ENCODE measurements around the gene ST6GALNAC6. TPM values are rescaled to one million over a fixed set of nuclear protein-coding genes. Genes with fewer than 3 reads are reported as not detected.

ST6GALNAC6 gene
- polyA plus RNA-seq, 3 donors, result 41.1 to 142 (median 141) TPM

DNA sequence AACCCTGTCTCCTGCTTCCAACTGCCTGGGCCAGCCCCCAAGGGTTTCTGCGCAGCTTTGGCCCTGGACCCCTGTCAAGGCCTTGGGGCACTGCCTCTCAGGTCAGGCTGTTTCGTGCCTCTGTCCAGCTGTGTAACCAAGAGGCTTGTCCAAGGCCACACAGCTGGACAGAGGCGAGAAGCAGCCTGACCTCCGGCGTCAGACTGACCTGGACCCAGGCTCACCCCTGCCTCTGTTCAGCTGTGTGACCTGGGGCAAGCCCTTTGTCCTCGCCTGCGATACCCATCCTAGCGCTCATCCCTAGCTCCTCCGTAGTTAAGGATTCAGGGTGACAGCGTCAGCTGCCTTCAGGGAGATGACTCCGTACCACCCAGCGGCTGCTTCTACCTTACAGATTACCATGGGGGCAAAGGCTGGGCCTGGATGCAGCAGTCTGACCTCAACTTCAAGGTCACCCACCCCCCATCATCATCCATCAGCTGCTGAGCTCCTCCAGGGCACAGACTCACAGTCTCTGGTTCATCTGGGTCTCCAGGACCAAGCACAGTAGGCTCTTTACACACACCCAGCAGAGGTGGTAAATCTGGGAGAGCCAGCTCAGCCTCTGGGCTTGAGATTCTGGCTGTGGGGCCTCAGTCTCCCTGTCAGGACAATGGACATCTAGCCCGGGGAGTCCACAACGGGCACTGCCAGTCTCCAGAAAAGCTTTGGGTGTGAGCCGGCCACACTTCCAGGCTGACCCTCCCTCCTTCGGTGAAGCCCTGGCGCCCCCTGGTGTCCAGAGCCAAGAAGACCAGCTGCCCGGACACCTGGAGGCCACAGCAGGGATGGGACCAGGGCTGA, 29.9 kb downstream of the ST6GALNAC6 start:
- 64 to 67% (median 65%) methylated on average over 18 of the region's 18 CpGs for WGBS, 3 donors

GRCh38 chr9:127868278-127868902, 31.0 kb downstream of the ST6GALNAC6 start:
- no peak overlapping the region for H3K27ac ChIP-seq (ENCODE audit: low read depth, low read length)
- 89 to 92% (median 90%) methylated on average over 16 to 18 of the region's 18 CpGs for WGBS, 3 donors

More for the DNA sequence above, 29.9 kb downstream of the ST6GALNAC6 start:
- H3K27ac ChIP-seq (ENCODE audit: low read depth, low read length), result no peak overlapping the region

- 79 to 87% (median 82%) methylated on average over 29 to 30 of the region's 30 CpGs for WGBS, 3 donors
- H3K27ac ChIP-seq (ENCODE audit: low read depth, low read length), result no peak overlapping the region
These were observed 31.8 kb downstream of the ST6GALNAC6 start for GRCh38 chr9:127867356-127868277.

DNA sequence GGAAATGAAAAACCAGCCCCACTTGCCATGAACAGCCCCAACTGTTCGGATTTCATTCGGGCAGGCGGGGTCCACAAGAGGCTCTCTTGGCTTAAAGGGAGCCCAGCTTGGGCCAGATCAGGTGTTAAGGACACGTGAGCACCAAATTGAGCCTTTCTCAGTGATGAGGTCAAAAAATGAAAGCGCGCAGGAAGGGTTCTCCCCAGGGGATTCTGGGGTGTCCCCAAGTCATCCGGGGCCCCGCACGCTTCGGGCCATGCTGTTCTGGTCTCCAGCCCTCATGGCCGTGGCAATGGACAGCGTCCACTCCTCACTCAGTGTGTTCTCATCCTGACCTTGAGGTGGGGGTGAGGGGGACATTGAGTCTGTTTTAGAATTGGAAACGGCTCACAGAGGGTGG, 32.9 kb downstream of the ST6GALNAC6 start:
- 94 to 96% (median 95%) methylated on average over 13 of the region's 13 CpGs for WGBS, 3 donors
- H3K27ac ChIP-seq (ENCODE audit: low read depth, low read length), result no peak overlapping the region

DNA sequence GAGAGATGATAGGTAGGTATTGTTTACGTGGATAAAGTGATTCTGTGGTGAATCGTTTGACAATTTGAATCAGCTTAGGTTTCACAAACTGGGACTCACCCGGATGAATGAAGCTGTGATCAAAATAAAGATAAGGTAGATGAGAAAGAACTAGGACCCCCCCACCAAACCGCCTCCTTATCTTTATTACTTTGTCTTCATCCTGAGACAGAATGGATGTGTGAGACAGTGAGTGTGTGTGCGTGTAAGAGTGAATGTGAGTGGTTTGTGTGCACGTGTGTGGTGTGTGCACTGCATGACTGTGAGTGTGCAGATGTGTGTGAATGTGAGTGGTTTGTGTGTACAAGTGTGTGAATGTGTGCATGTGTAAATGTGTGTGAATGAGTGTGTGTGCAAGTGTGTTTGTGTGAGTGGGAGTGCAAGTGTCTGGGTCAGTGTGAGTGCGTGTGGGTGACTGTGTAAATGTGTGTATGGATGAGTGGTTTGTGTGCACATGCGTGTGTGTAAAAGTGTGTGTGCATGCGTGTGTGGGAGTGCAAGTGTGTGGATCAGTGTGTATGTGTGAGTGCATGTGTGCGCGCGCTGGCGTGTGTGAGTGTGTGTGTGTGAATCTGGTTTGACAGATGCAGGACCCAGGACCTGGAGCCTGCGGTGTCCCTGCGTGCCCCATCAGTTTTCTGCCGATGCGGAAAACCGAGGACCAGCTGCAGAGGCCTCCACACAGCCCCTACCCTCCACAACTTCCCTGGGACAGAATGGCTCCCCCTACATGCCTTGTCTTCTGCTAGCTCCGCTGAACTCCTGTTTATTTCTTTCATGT, 33.5 kb downstream of the ST6GALNAC6 start:
- no peak overlapping the region for H3K27ac ChIP-seq (ENCODE audit: low read depth, low read length)
- 76 to 82% (median 78%) methylated on average over 18 to 19 of the region's 19 CpGs for WGBS, 3 donors

GRCh38 chr9:127863191-127863621, 36.2 kb downstream of the ST6GALNAC6 start:
- WGBS, 3 donors, result 58 to 90% (median 68%) methylated on average over 13 of the region's 13 CpGs
- H3K27ac ChIP-seq (ENCODE audit: low read depth, low read length), result no peak overlapping the region

DNA sequence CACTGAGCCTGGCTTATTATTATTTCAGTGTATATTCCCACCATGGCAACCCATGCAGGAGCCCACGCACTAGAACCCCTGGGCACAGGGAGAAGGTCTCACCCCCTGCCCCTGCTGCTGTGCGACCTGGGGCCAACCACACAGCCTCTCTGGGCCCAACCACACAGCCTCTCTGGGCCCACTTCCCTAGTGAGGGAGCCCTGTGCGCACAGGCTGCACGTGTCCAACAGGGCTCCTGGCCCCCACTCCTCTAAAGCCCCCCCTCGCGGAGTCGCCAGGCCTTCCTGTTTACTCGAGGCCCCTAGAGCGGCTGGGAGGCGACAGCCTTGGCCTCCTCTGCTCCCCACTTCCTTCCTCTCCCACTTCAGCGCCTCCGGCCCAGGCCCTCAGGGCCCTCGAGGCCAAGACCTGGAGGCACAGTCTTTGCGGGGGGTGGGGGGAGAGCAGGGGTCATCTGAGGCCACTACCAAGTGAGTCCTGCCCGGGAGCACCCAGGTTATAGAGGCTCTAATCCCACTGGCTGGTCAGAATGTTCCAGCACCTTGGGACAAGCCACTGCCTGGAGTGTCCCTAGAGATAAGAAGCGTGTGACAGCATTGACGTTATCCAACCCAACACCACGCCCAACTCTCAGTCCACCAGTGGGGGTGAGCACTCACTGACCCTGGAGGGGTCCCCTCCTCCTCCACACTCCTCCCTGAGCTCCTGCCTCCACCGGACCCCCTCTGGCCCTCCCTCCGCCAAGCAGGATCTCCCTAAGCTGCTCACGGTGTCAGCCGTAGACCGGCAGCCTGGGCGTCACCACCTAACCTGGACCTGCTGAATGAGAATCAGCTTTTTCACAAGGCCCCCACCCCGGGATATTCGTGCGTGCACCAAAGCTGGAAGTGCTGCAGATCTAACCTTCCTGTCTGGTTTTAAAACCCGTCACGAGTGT, 37.1 kb downstream of the ST6GALNAC6 start:
- H3K27ac ChIP-seq (ENCODE audit: low read depth, low read length), result no peak overlapping the region
- WGBS, 3 donors, result 23 to 58% (median 28%) methylated on average over 29 of the region's 29 CpGs

DNA sequence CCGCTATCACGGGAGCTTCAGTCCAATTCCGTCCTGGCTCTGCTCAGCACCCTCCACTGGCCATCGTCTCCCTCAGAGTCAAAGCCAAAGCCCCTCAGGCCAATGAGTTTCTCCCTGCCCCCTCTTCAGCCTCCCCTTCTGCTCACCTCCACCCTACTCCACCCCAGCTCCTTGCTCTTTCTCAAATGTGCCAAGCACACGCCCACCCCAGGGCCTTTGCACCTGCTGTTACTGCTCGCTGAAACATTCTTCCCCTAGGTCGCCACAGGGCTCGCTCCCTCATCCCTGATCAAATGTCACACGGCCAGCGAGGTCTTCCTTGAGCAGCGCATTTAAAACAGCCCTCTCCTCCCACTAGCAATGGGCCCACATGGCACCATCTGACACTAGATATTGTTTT, 38.6 kb downstream of the ST6GALNAC6 start:
- 95% methylated on average over 11 of the region's 11 CpGs for WGBS, 3 donors
- H3K27ac ChIP-seq (ENCODE audit: low read depth, low read length), result no peak overlapping the region

GRCh38 chr9:127860260-127860659, 39.1 kb downstream of the ST6GALNAC6 start:
- H3K27ac ChIP-seq (ENCODE audit: low read depth, low read length), result no peak overlapping the region
- 56 to 74% (median 58%) methylated on average over 8 of the region's 8 CpGs for WGBS, 3 donors

- H3K27ac ChIP-seq (ENCODE audit: low read depth, low read length), result no peak overlapping the region
- WGBS, 3 donors, result 15 to 27% (median 16%) methylated on average over 12 of the region's 12 CpGs
These were observed 41.3 kb downstream of the ST6GALNAC6 start for GRCh38 chr9:127858041-127858512.

DNA sequence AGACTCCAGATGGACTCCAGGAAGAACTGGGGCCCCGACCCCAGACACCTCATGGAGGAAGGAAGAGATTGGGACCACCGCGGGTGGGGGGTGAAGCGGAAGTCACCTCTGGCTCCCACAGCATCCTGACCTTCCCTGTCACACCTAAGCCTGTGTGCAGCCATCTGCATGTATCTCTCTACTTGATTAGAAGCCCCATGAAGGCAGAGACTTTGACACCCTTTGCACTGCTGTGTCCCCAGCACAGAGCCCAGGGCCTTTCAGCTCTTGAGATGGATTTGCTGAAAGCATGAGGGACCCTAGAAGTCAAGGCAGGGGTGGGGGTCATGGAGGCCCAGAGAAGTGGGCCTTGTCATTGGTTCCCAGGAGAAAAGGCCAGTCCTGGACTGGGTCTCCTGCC, 42.1 kb downstream of the ST6GALNAC6 start:
- no peak overlapping the region for H3K27ac ChIP-seq (ENCODE audit: low read depth, low read length)
- 32 to 69% (median 53%) methylated on average over 4 of the region's 4 CpGs for WGBS, 3 donors

DNA sequence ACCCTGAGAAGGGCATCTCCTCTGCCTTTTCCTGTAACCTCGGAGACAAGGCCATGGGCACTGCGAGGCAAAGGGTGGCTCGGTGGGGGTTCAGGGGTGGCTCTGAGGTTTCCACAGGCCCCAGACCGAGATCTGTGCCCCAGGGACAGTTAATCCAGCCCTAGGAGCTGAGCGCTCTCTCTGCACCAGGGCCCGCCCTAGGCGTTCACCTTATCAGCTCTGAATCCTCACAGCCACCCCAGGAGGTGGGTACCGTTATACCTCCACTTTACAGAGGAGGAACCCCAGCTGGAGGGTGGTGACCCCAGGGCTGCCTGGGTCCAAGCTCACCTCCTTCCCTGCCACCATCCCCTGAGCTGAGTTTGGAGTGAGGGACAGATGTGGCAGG, 42.7 kb downstream of the ST6GALNAC6 start:
- WGBS, 3 donors, result 85 to 89% (median 85%) methylated on average over 8 of the region's 8 CpGs
- H3K27ac ChIP-seq (ENCODE audit: low read depth, low read length), result no peak overlapping the region

DNA sequence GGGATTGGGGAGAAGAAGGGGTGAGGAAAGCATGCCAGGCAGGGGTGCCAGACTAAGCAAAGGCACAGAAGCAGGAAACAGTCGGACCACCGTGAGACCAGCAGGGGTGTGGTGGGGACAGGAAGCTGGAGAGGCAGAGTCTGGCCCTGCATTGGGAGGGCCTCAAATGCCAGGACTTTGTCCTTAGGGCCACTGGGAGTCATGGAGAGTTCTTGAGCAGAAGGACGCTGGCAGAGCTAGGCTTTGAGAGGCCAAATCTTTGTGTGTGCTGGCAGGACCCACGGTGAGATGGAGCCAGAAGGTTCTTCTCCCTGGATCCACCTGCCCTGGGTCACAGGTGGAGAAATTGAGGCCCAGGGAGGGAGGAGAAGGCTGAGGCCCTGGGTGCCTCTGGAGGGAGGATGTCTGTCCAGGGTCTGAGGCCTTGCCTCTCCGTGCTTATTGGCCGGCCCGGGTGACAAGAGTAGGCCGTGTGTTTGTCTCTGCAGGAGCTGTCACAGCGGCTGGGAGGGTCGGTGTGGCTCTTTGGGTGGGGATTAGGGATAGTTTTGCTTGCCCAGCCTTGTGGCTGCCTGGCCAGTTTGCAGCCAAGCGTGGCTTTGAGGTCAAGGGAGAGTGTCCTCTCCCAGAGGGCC, 43.2 kb downstream of the ST6GALNAC6 start:
- WGBS, 3 donors, result 60 to 67% (median 60%) methylated on average over 11 of the region's 11 CpGs

DNA sequence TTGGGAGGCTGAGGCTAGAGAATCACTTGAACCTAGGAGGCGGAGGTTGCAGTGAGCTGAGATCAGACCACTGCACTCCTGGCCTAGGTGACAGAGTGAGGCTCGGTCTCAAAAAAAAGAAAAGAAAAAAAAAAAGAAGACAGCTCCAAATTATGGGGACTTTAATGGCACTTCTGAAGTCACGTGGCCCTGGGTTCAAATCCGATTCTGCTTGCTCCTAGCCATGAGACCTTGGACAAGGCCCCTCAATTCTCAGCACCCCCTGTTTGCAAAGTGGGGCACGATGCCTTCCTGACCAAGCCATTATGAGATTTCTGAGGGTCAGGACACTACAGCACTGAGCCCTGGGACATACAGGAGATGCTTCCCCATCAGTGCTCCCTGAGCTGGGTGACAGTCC, 43.9 kb downstream of the ST6GALNAC6 start:
- H3K27ac ChIP-seq (ENCODE audit: low read depth, low read length), result no peak overlapping the region
- 89 to 96% (median 90%) methylated on average over 5 of the region's 5 CpGs for WGBS, 3 donors

More for the DNA sequence above, 43.2 kb downstream of the ST6GALNAC6 start:
- H3K27ac ChIP-seq (ENCODE audit: low read depth, low read length), result no peak overlapping the region

- H3K27ac ChIP-seq (ENCODE audit: low read depth, low read length), result peak overlapping the region; percentile 80
- 57 to 74% (median 62%) methylated on average over 11 of the region's 11 CpGs for WGBS, 3 donors
These were observed 44.4 kb downstream of the ST6GALNAC6 start for GRCh38 chr9:127854960-127855359.

DNA sequence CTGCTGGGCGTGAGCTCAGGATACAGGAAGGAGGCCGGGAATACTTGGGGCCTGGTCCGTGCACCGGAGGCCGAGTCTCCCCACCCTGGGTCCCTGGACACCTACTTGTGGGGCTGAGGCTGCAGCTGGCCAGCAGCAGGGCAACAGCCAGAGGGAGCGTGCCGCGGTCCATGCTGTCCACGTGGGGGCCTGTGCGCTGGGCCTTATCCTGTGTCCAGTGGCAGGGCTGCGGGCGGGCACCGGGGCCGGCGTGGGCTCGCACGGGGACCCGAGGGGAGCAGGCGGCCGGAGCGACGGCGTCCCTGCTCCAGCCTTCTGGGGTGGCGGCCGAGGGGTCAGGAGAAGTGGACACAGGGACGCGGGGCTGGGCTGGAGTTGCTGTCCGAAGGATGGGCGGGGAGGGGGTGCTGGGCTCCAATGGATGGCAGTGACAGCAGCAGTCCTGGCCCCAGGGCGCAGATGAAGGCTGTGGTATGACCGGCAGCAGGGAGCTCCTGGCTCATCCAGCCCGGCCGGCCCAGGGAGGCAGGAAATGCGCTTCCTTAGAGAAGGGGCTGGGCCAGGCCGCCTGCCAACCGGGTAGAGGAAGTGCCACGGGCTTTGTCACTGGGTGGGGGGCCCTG, 45.1 kb downstream of the ST6GALNAC6 start, which contains the start of gene ENG:
Gene ENG (minus strand): TSS at position 475 of the 623 bp plus-strand sequence. CDS start 303 bp downstream, at position 172.
- peak within 1 kb of the TSS; percentile 80 for H3K27ac ChIP-seq (ENCODE audit: low read depth, low read length)
- 2 to 48% (median 10%) methylated on average over 32 to 37 of the region's 37 CpGs for WGBS, 3 donors
